CD14-positive monocyte (primary cell): Measurements from ENCODE around the gene ADSL. TPM values are rescaled to one million over a fixed set of nuclear protein-coding genes. Genes with fewer than 3 reads are reported as not detected.

ENCODE experiments used
- DNase-seq, 3 donors: peaks; one replicate each; pipeline ENCODE4 v3.0.0-alpha.2; 2011 to 2022
- H2AFZ ChIP-seq: 2 replicates; pipeline ENCODE4 v1.6.0; 2012; ENCODE audit warnings: mild to moderate bottlenecking, low read depth, low read length, inconsistent platforms; ENCODE audit not compliant: insufficient read depth, poor library complexity, severe bottlenecking
- H3K27ac ChIP-seq, 2 donors: 1 replicate in 1 of 2; 2 replicates in 1 of 2; pipeline ENCODE4 v1.5.1; 2012 to 2013; ENCODE audit warnings: low read length in 2 of 2, control low read depth in 1 of 2, inconsistent platforms in 1 of 2, low read depth in 1 of 2, mild to moderate bottlenecking in 1 of 2
- H3K27me3 ChIP-seq, 2 donors: one replicate each; pipeline versions ENCODE4 v1.6.0 to v1.6.1; 2011 to 2013; ENCODE audit warnings: low read length in 2 of 2; ENCODE audit not compliant: control insufficient read depth in 2 of 2, insufficient read depth in 2 of 2
- H3K36me3 ChIP-seq, 2 donors: replicated peaks in 1 of 2; 1 replicate in 1 of 2; 2 replicates in 1 of 2; pipeline versions ENCODE4 v1.5.1 to v1.6.1; 2012 to 2013; ENCODE audit warnings: low read length in 2 of 2, control low read depth in 1 of 2, inconsistent platforms in 1 of 2, mild to moderate bottlenecking in 1 of 2; ENCODE audit not compliant: insufficient read depth in 2 of 2, control insufficient read depth in 1 of 2
- H3K4me1 ChIP-seq, 2 donors: 1 replicate in 1 of 2; 2 replicates in 1 of 2; pipeline versions ENCODE4 v1.5.1 to v1.6.1; 2012 to 2013; ENCODE audit warnings: low read length in 2 of 2, control low read depth in 1 of 2, inconsistent platforms in 1 of 2, mild to moderate bottlenecking in 1 of 2, moderate library complexity in 1 of 2; ENCODE audit not compliant: insufficient read depth in 2 of 2, control insufficient read depth in 1 of 2
- H3K4me2 ChIP-seq: replicated peaks from 2 replicates; pipeline ENCODE3; 2012; ENCODE audit warnings: low read length, moderate library complexity, mild to moderate bottlenecking; ENCODE audit not compliant: poor library complexity, severe bottlenecking; ENCODE audit errors: extremely low read depth
- H3K4me3 ChIP-seq, 3 experiments: fragments of 200-600 bp in 1 of 3; sonication (generic) in 1 of 3; replicated peaks in 1 of 3; 1 replicate in 2 of 3; 2 replicates in 1 of 3; pipeline ENCODE4 v1.5.1; 2011 to 2013; ENCODE audit warnings: low read length in 3 of 3, mild to moderate bottlenecking in 3 of 3, control low read depth in 2 of 3, low read depth in 2 of 3, inconsistent platforms in 1 of 3, moderate library complexity in 1 of 3
- H3K79me2 ChIP-seq: 2 replicates; pipeline ENCODE4 v1.6.0; 2012; ENCODE audit warnings: mild to moderate bottlenecking, control low read depth, inconsistent platforms, low read length, moderate library complexity; ENCODE audit not compliant: insufficient read depth
- H3K9ac ChIP-seq: 2 replicates; pipeline ENCODE4 v1.6.0; 2017; ENCODE audit warnings: low read length, mild to moderate bottlenecking; ENCODE audit not compliant: insufficient read depth, poor library complexity, severe bottlenecking
- H3K9me3 ChIP-seq, 2 donors: replicated peaks in 1 of 2; 1 replicate in 1 of 2; 2 replicates in 1 of 2; pipeline versions ENCODE4 v1.5.1 to v1.6.1; 2012 to 2013; ENCODE audit warnings: low read length in 2 of 2, control low read depth in 1 of 2; ENCODE audit not compliant: control insufficient read depth in 1 of 2, insufficient read depth in 1 of 2
- H4K20me1 ChIP-seq: 2 replicates; pipeline ENCODE4 v1.6.0; 2012; ENCODE audit warnings: mild to moderate bottlenecking, low read length, control low read depth, moderate library complexity; ENCODE audit not compliant: insufficient read depth
- H3K27ac Mint-ChIP-seq, 7 donors: one replicate each; pipeline ENCODE4 v1.8.0; 2020; ENCODE audit warnings: mild to moderate bottlenecking in 7 of 7, mixed read lengths in 7 of 7, moderate library complexity in 6 of 7, inconsistent platforms in 2 of 7
- H3K27me3 Mint-ChIP-seq, 3 donors: one replicate each; pipeline ENCODE4 v1.8.0; 2021 to 2022; ENCODE audit warnings: low read depth in 3 of 3, mild to moderate bottlenecking in 3 of 3, mixed read lengths in 3 of 3, moderate library complexity in 3 of 3, inconsistent platforms in 1 of 3
- H3K36me3 Mint-ChIP-seq, 2 donors: one replicate each; pipeline ENCODE4 v1.8.0; 2020; ENCODE audit warnings: mixed read lengths in 2 of 2, inconsistent platforms in 1 of 2, mild to moderate bottlenecking in 1 of 2
- H3K4me1 Mint-ChIP-seq: one replicate; pipeline ENCODE4 v1.8.0; 2020; ENCODE audit warnings: mild to moderate bottlenecking, mixed read lengths
- H3K4me3 Mint-ChIP-seq, 2 donors: one replicate each; pipeline ENCODE4 v1.8.0; 2020; ENCODE audit warnings: mild to moderate bottlenecking in 2 of 2, mixed read lengths in 2 of 2, moderate library complexity in 1 of 2
- H3K9me3 Mint-ChIP-seq, 7 donors: one replicate each; pipeline ENCODE4 v1.8.0; 2020 to 2022; ENCODE audit warnings: mixed read lengths in 7 of 7, mild to moderate bottlenecking in 6 of 7, moderate library complexity in 6 of 7, inconsistent platforms in 2 of 7
- WGBS: methylation state at CpG from one replicate; pipeline ENCODE4 v1.1.5; 2013; ENCODE audit warnings: missing lambda C conversion rate; ENCODE audit not compliant: insufficient coverage; 5-methylcytosine and 5-hydroxymethylcytosine counted together
- intact Hi-C, 2 donors: fragments of 100-400 bp; cut with micrococcal nuclease; formaldehyde crosslinking; loops; one replicate each; pipeline versions ENCODE4 v1.15.0 to v1.15.1; 2023
- polyA plus RNA-seq, 3 donors: library from polyadenylated mRNA; depleted of rRNA in 1 of 3; unstranded in 2 of 3; stranded (reverse) in 1 of 3; fragments of 300-500 nt in 2 of 3; fragments of >200 nt in 1 of 3; fragmentation: Illumina TruSeq in 2 of 3; gene quantifications; 1 replicate in 2 of 3; 2 replicates in 1 of 3; pipeline ENCODE4 v1.2.3, GENCODE V29; 2012 to 2021
- TF ChIP-seq, protein P1 (sequence below): fragments of 200-600 bp; IDR thresholded peaks from one replicate; pipeline ENCODE4 v1.8.0; 2022; ENCODE audit warnings: antibody characterized with exemption, mild to moderate bottlenecking

Gene ADSL
- polyA plus RNA-seq, 3 donors, result 56.7 to 82.3 (median 65.1) TPM

DNA sequence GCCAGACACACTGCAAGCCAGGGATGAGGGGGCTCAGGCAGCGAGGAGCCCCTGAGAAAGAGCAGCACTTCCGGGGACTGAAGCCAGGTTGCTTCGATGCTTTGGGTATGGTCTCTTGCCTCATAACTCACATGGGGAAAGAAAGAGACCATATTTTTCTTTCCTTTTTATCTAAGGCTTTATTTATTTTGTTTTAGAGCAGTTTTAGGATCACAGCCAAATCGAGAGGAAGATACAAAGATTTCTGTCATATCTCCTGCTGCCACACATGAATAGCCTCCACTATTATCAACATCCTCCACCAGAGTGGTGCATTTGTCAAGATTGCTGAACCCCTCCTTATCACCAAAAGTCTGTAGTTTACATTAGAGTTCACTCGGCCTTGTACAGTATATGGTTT lies 24.3 kb upstream of the ADSL start:
- H3K27me3 ChIP-seq, result no peaks in the 10 kb centered on the region
- Mint-ChIP-seq H3K4me3 (no peak overlapping the region), H3K4me1 (no peaks in the 10 kb centered on the region), H3K36me3 (peaks cover 88 to 94% of the 10 kb centered on the region in 2 donors), H3K27me3 (no peaks in the 10 kb centered on the region), H3K9me3 (no peaks in the 10 kb centered on the region), H3K27ac (peak overlapping the region in 3 of 7 donors; percentile 33 to 75 (median 38))
- H3K4me1 ChIP-seq, result no peaks in the 10 kb centered on the region
- H3K27ac ChIP-seq, result no peak overlapping the region
- no peaks in the 10 kb centered on the region for H3K9me3 ChIP-seq
- no peak for DNase-seq
- H3K36me3 ChIP-seq, result peaks cover 74 to 98% of the 10 kb centered on the region in 2 donors
- no peak overlapping the region for H2AFZ ChIP-seq
- H3K79me2 ChIP-seq, result no peaks in the 10 kb centered on the region
- TF ChIP-seq, protein P1, sequence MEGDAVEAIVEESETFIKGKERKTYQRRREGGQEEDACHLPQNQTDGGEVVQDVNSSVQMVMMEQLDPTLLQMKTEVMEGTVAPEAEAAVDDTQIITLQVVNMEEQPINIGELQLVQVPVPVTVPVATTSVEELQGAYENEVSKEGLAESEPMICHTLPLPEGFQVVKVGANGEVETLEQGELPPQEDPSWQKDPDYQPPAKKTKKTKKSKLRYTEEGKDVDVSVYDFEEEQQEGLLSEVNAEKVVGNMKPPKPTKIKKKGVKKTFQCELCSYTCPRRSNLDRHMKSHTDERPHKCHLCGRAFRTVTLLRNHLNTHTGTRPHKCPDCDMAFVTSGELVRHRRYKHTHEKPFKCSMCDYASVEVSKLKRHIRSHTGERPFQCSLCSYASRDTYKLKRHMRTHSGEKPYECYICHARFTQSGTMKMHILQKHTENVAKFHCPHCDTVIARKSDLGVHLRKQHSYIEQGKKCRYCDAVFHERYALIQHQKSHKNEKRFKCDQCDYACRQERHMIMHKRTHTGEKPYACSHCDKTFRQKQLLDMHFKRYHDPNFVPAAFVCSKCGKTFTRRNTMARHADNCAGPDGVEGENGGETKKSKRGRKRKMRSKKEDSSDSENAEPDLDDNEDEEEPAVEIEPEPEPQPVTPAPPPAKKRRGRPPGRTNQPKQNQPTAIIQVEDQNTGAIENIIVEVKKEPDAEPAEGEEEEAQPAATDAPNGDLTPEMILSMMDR, result no peak
- intact Hi-C loops, result no loop called here
- no peak overlapping the region for H3K4me2 ChIP-seq
- H4K20me1 ChIP-seq, result peaks cover 5% of the 10 kb centered on the region
- H3K4me3 ChIP-seq, result no peak overlapping the region
- 100% methylated on average over 3 of the region's 5 CpGs for WGBS
- no peak overlapping the region for H3K9ac ChIP-seq

DNA sequence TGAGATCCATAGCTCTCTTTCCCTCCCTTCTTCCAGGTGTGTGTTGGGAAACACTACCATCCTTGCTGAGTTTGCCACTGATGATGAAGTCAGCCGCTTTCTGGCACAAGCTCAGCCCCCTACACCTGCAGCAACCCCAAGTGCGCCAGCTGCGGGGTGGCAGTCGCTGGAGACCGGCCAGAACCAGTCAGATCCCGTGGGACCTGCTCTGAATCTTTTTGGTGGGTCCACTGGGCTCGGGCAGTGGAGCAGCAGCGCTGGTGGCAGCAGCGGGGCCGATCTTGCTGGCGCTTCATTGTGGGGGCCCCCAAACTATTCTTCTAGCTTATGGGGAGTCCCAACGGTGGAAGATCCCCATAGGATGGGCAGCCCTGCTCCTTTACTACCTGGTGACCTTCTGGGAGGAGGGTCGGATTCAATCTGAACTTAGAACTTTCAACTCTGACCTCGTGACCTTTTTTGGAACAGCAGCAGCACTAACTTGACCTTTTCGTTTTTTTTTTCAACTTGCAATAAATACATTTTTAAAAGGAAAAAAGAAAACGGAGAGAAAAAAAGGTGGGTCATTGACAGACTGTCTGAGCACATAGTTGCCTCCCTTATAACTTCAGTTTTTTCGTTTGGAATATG lies 23.4 kb upstream of the ADSL start:
- TF ChIP-seq, protein P1, result no peak
- no peak overlapping the region for H3K4me2 ChIP-seq
- H3K4me1 Mint-ChIP-seq, result no peaks in the 10 kb centered on the region
- H3K9ac ChIP-seq, result no peak overlapping the region
- peaks cover 73 to 97% of the 10 kb centered on the region in 2 donors for H3K36me3 ChIP-seq
- intact Hi-C loops, result no loop called here
- peaks cover 88 to 95% of the 10 kb centered on the region in 2 donors for H3K36me3 Mint-ChIP-seq
- no peak overlapping the region for H2AFZ ChIP-seq
- H3K27ac Mint-ChIP-seq, result peak overlapping the region in 1 of 7 donors; percentile 81
- no peaks in the 10 kb centered on the region for H3K9me3 ChIP-seq
- WGBS, result 97% methylated on average over 13 of the region's 17 CpGs
- H3K4me3 ChIP-seq, result no peak overlapping the region
- DNase-seq, result no peak
- no peaks in the 10 kb centered on the region for H3K27me3 ChIP-seq
- no peaks in the 10 kb centered on the region for H3K79me2 ChIP-seq
- H3K4me3 Mint-ChIP-seq, result no peak overlapping the region
- H4K20me1 ChIP-seq, result peaks cover 5% of the 10 kb centered on the region
- H3K9me3 Mint-ChIP-seq, result no peaks in the 10 kb centered on the region
- no peak overlapping the region for H3K27ac ChIP-seq
- no peaks in the 10 kb centered on the region for H3K4me1 ChIP-seq
- H3K27me3 Mint-ChIP-seq, result no peaks in the 10 kb centered on the region
